Measurements from ENCODE around the gene POU3F1. TPM values are rescaled to one million over a fixed set of nuclear protein-coding genes. Genes with fewer than 3 reads are reported as not detected.

The POU3F1 gene
- total RNA-seq, 1 experiment from 2014 or later: not detected

DNA sequence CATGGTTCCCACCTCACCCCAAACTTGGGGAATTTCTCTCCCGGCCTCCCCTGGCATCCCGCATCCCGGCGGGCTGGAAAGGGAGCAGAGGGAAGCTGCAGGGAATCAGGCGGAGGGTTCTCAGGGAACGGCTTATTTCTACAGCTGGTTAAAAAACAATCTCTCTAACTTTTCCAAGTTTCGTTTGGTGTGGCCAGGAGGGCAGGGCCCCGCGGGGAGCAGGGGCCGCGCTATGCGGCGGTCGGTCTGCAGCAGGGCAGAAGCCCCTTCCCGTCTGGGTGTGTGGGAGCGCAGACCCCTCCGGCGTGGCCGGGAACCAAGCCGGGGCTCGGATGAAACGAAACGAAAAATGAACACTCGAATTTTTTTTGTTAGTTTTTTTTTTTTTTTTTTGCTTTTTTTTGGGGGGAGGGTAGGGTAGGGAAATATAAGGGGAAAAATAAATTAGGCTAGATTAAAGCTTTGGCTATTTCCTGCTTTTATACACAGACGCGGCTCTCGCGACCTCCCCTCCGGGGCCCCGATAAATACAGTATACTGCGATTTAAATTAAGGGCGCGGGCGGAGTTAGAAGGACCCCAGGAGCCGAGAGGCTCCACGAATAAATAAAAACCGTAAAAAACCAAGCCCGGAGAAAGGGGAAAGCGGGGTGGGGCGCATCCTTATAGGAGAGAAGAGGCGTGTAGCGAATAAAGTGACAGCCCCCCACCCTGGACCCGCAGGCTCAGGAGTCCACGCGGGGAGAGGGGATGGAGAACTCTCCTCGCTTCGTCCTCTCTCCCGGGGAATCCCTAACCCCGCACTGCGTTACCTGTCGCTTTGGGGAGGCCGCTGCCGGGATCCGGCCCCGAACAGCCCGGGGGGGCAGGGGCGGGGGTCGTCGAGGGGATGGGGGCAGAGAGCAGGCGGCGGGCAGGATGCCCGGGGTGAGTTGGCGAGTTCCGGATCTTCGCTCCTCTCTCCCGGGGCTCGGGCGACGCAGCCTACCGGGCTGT is 2.1 kb downstream of the POU3F1 start:
- H3K27me3 ChIP-seq (replicated peaks; ENCODE audit: control insufficient read depth, insufficient read depth, low read length): no peaks in the 10 kb centered on the region
- TF ChIP-seq, protein P1, sequence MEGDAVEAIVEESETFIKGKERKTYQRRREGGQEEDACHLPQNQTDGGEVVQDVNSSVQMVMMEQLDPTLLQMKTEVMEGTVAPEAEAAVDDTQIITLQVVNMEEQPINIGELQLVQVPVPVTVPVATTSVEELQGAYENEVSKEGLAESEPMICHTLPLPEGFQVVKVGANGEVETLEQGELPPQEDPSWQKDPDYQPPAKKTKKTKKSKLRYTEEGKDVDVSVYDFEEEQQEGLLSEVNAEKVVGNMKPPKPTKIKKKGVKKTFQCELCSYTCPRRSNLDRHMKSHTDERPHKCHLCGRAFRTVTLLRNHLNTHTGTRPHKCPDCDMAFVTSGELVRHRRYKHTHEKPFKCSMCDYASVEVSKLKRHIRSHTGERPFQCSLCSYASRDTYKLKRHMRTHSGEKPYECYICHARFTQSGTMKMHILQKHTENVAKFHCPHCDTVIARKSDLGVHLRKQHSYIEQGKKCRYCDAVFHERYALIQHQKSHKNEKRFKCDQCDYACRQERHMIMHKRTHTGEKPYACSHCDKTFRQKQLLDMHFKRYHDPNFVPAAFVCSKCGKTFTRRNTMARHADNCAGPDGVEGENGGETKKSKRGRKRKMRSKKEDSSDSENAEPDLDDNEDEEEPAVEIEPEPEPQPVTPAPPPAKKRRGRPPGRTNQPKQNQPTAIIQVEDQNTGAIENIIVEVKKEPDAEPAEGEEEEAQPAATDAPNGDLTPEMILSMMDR (IDR thresholded peaks at IDR 0.05; ENCODE audit: insufficient read depth in 1 of 2, low read depth in 1 of 2, low read length in 1 of 2, severe bottlenecking in 1 of 2, unreplicated experiment in 1 of 2): no peak
- BruUV-seq (replicated peaks): no TSS peak
- H3K4me3 Mint-ChIP-seq (ENCODE audit: unreplicated experiment): no peak overlapping the region
- no peaks in the 10 kb centered on the region for H3K9me3 Mint-ChIP-seq (ENCODE audit: unreplicated experiment)
- no peaks in the 10 kb centered on the region for H3K4me1 Mint-ChIP-seq (ENCODE audit: low read depth, unreplicated experiment)
- ChIA-PET CTCF (no interaction called here), POLR2A (no interaction called here)
- H3K36me3 Mint-ChIP-seq (ENCODE audit: insufficient read depth, unreplicated experiment): no peaks in the 10 kb centered on the region
- H3K4me3 ChIP-seq (ENCODE audit: low read depth, low read length): no peak overlapping the region
- H3K4me1 ChIP-seq: no peaks in the 10 kb centered on the region
- H3K9me3 ChIP-seq: no peaks in the 10 kb centered on the region
- peaks cover 13% of the 10 kb centered on the region for H3K27me3 Mint-ChIP-seq (ENCODE audit: insufficient read depth, unreplicated experiment)
- intact Hi-C loops (cut with micrococcal nuclease; ENCODE audit: unreplicated experiment): no loop called here
- no peaks in the 10 kb centered on the region for H3K36me3 ChIP-seq (ENCODE audit: control insufficient read depth, insufficient read depth, low read length)
- no peak for DNase-seq
- no peak overlapping the region for H3K27ac Mint-ChIP-seq (ENCODE audit: unreplicated experiment)

DNA sequence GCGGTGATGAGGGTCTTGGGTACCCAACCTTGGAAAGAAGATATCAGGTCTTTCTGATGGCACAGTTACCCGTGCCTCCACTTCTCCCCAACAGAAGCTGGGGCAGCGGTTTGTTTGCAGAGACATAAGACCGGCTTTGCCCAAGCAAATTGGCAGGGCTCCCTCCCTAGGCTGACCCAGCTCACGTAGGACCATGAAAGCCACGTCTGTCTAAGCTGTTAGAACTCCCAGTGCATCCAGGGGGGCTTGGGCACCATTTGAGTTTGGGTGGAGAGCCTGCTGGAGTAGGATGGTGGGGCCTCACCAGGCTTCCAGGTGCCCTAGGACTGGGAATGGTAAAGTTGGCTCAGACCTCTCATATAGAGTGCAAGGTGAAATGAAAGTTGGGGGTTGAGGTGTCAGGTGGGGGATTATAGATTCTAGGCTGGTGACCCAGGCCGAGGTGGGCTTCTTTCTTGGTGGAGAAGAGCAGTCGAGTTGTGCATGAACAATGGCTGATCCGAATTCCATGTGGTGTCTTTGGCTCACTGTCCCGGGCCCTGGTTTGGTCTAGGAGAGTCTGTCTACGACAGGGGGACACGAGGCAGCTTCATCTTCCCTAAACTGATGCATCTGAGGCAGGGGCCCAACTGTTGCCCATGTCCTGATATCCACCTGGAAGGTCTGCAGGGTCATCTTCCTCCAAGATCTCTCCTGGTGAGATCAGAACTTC is 3.4 kb downstream of the POU3F1 start:
- no peaks in the 10 kb centered on the region for H3K9me3 Mint-ChIP-seq (ENCODE audit: unreplicated experiment)
- no peaks in the 10 kb centered on the region for H3K4me1 Mint-ChIP-seq (ENCODE audit: low read depth, unreplicated experiment)
- Histone ChIP-seq H3K4me3 (ENCODE audit: low read depth, low read length) (no peak overlapping the region), H3K4me1 (no peaks in the 10 kb centered on the region), H3K36me3 (ENCODE audit: control insufficient read depth, insufficient read depth, low read length) (no peaks in the 10 kb centered on the region), H3K9me3 (no peaks in the 10 kb centered on the region), H3K27me3 (replicated peaks; ENCODE audit: control insufficient read depth, insufficient read depth, low read length) (no peaks in the 10 kb centered on the region)
- no peak overlapping the region for H3K27ac Mint-ChIP-seq (ENCODE audit: unreplicated experiment)
- no peak for DNase-seq
- peaks cover 16% of the 10 kb centered on the region for H3K27me3 Mint-ChIP-seq (ENCODE audit: insufficient read depth, unreplicated experiment)
- no peak overlapping the region for H3K4me3 Mint-ChIP-seq (ENCODE audit: unreplicated experiment)
- CTCF ChIA-PET: interaction anchor here (0.9 kb wide), 1 partner anchor 24 kb away, joined by 4 read pairs; no protein-coding TSS in a partner anchor
- TF ChIP-seq, protein P1 (IDR thresholded peaks at IDR 0.05; ENCODE audit: insufficient read depth in 1 of 2, low read depth in 1 of 2, low read length in 1 of 2, severe bottlenecking in 1 of 2, unreplicated experiment in 1 of 2): no peak
- POLR2A ChIA-PET: no interaction called here
- intact Hi-C loops (cut with micrococcal nuclease; ENCODE audit: unreplicated experiment): no loop called here
- BruUV-seq (replicated peaks): no TSS peak
- no peaks in the 10 kb centered on the region for H3K36me3 Mint-ChIP-seq (ENCODE audit: insufficient read depth, unreplicated experiment)

DNA sequence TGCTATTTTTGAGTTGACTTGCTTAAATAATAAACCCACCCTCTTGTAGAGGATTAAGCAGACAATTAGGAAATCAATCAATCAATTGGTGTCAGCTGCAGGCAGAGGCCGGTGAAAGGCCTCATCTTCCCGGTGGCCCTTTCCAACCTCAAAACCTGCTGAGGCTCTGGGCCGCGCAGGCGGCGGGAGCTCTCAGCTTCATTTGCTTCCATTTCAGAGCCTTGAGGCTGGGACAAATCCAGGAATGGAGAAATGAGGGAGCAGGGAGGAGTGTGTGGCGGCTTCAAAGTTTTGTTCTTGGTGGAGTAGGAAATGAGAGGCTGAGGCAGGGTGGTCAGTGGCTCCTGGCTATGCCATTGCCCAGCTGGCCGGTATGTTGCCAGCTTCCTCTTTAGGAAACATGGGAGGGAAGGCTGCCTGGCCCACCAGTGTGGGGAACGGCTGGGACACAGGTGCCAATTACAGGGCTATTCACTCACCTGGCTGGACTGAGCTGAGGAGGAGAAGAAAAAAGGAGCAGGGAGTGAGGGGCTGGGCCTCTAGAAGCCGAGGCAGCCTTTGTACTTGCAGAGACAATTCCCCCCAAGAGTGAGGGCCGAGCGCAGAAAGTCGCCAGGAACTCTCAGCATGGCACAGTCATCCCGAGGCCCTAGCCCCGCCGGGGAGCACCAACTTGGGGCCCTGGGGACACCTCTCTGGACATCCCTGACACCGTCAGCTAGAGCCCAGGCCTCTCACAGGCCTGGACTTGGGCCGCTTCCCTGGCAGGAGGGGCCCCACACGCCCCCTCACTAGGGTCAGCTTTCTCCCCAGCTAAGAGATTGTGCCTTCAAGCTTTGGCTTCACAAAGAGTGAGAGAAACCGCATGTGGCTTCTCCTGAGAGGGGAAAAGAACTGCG is 4.4 kb downstream of the POU3F1 start:
- Histone ChIP-seq H3K36me3 (ENCODE audit: control insufficient read depth, insufficient read depth, low read length) (no peaks in the 10 kb centered on the region), H3K4me1 (no peaks in the 10 kb centered on the region), H3K9me3 (no peaks in the 10 kb centered on the region), H3K27me3 (replicated peaks; ENCODE audit: control insufficient read depth, insufficient read depth, low read length) (no peaks in the 10 kb centered on the region), H3K4me3 (ENCODE audit: low read depth, low read length) (no peak overlapping the region)
- TF ChIP-seq, protein P1 (IDR thresholded peaks at IDR 0.05; ENCODE audit: insufficient read depth in 1 of 2, low read depth in 1 of 2, low read length in 1 of 2, severe bottlenecking in 1 of 2, unreplicated experiment in 1 of 2): no peak
- no peaks in the 10 kb centered on the region for H3K9me3 Mint-ChIP-seq (ENCODE audit: unreplicated experiment)
- peaks cover 16% of the 10 kb centered on the region for H3K27me3 Mint-ChIP-seq (ENCODE audit: insufficient read depth, unreplicated experiment)
- POLR2A ChIA-PET: no interaction called here
- no peaks in the 10 kb centered on the region for H3K36me3 Mint-ChIP-seq (ENCODE audit: insufficient read depth, unreplicated experiment)
- DNase-seq: no peak
- BruUV-seq (replicated peaks): no TSS peak
- intact Hi-C loops (cut with micrococcal nuclease; ENCODE audit: unreplicated experiment): no loop called here
- H3K4me3 Mint-ChIP-seq (ENCODE audit: unreplicated experiment): no peak overlapping the region
- H3K27ac Mint-ChIP-seq (ENCODE audit: unreplicated experiment): no peak overlapping the region
- CTCF ChIA-PET: interaction anchor here (0.9 kb wide), 1 partner anchor 23 kb away, joined by 4 read pairs; no protein-coding TSS in a partner anchor
- H3K4me1 Mint-ChIP-seq (ENCODE audit: low read depth, unreplicated experiment): no peaks in the 10 kb centered on the region
